ENCODE measurements around the gene SAAL1.
A peak's percentile ranks its signal among the peaks of the same experiment; 100 is the strongest.
"Not testable (repeated sequence)": the region's sequence is repeated elsewhere in the genome, so short reads cannot be mapped to it uniquely, and the experiment has no call there.

Gene SAAL1, protein sequence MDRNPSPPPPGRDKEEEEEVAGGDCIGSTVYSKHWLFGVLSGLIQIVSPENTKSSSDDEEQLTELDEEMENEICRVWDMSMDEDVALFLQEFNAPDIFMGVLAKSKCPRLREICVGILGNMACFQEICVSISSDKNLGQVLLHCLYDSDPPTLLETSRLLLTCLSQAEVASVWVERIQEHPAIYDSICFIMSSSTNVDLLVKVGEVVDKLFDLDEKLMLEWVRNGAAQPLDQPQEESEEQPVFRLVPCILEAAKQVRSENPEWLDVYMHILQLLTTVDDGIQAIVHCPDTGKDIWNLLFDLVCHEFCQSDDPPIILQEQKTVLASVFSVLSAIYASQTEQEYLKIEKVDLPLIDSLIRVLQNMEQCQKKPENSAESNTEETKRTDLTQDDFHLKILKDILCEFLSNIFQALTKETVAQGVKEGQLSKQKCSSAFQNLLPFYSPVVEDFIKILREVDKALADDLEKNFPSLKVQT

DNA sequence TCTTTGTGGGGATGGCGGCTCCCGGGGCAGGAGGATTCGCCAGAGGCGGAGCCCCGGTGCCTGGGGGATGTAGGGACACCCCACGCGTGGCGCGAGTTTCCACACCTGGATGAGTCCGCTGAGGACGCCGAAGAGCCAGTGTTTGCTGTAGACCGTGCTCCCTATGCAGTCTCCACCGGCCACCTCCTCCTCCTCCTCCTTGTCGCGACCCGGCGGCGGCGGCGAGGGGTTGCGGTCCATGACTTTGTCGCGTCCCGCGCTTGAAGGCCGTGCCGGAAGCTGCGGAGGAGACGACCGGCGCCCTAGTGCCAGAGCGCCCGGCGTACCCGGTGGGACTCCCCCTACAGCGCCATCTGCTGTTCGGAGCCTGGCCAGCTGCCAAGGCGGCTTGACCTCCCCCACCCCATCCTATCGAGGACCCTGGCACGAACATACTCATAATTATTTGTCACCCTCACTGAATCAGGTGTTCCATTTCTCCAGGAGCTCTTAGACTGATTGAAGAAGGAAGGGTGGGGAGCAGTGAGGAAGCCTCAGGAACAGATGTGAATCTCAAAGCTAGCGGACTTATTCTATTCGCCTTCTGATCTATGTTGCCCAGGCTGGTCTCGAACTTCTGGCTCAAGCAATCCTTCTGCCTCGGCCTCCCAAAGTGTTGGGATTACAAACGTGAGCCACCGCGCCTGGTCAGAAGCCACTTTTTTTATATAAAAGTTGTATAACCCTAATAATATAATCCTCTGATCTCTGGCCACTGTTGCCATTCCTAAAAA is at the start of gene SAAL1:
Gene SAAL1 (minus strand): TSS at position 281 of the 773 bp plus-strand sequence. CDS start 41 bp downstream, at position 240.
- peak; percentile 86 to 87 for DNase-seq

DNA sequence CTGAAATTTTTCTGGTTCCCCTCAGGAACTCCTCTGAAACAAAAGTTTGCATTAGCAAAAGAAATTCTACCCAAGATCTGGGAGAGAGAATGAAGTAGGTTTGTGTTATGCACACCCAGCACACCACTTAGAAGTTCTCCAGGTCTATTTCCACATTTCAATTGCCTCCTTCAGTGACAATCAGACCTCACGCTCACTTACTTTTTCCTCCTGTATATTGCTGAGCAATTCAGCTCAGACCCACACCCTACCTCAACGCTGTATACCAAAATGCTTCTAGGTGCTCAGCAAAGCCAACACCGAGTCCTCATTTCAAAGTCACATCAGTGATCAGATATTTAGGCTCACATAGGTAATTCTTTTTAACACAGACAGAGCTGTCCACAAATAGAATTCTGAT is 45.7 kb upstream of the SAAL1 start:
- no peak for DNase-seq

- DNase-seq, result no peak
Observed at GRCh38 chr11:18145837-18146236, 40.0 kb upstream of the SAAL1 start.

DNA sequence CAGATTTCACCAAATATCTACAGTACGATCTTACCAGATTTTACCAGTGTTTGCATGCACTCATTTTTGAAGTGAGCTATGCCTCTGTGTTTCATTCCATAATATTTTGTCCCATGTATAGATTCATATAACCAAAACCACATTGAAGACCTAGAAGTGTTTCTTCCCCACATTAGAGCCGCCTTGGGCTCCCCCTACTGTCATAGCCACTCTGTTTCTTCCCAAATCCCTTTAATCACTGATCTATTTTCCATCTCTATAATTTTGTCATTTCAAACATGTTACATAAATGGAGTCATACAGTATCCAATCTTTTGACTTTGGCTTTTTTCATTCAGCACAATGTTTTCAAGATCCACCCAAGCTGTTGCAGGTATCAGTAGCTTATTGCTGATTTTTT is 39.1 kb upstream of the SAAL1 start:
- DNase-seq, result no peak

- DNase-seq, result no peak
Observed at GRCh38 chr11:18144243-18144642, 38.4 kb upstream of the SAAL1 start.

DNA sequence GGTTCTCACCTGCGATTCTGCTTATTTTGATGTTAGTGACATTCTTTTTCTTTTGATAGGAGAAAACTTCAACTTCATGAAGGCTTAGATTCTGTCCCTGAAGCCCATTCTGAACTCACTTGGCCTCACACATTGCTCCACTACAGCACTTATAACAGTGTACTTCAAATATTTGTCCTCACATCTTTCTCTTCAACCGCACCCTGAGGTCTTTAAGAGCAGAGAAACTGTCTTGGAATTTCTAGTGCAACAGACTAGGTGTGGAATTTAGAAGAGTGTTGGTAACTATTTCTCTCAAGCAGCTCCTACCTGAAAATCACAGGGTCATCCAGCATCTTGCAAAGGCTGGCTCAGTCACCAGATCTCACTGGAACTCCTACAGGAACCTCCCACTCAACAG is 34.3 kb upstream of the SAAL1 start:
- no peak for DNase-seq

DNA sequence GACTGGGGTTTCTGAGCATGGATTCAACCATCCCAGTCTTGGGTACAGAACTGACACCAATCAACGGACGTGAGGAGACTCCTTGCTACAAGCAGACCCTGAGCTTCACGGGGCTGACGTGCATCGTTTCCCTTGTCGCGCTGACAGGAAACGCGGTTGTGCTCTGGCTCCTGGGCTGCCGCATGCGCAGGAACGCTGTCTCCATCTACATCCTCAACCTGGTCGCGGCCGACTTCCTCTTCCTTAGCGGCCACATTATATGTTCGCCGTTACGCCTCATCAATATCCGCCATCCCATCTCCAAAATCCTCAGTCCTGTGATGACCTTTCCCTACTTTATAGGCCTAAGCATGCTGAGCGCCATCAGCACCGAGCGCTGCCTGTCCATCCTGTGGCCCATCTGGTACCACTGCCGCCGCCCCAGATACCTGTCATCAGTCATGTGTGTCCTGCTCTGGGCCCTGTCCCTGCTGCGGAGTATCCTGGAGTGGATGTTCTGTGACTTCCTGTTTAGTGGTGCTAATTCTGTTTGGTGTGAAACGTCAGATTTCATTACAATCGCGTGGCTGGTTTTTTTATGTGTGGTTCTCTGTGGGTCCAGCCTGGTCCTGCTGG is 31.4 kb upstream of the SAAL1 start:
- DNase-seq, result no peak

DNA sequence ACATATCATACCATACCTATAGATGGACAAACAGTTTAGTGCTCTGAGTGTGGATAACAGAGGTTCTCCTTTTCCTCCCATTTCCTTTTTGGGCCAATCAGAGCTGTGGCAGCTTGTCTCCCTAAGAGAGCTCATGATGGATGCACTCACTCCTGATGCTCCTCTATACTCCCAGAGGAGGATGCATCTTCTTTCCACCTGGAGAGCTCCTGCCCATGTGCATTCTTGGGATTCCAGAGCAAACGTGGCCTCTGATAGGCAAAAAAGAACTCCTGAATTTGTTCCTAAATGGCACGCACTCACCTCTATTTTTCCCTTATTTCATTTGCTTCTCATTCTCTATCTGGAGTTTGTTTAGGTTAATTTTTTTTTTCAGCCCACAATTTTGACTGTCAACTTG is 29.4 kb upstream of the SAAL1 start:
- no peak for DNase-seq

DNA sequence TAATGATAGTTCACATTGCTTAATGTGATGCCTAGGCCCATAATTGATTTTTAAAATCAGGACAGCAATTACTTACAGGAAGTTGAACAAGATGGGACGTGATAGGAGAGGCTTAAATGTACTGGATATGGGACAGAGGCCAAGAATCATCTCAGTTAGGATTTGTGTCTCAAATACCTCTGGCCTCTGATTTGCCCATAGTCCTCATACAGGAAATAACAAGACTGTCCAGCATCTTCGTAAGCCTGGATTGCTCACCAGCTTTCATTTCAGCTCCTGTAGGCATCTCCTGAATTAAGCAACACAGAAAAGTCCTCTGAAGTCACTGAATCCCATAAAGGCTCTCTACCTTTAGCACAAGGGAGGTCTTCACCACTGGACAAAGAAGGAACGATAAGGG is 26.5 kb upstream of the SAAL1 start, which contains the start of gene MRGPRX3:
Gene MRGPRX3 (plus strand): TSS at position 231 of the 400 bp plus-strand sequence. CDS start 4,632 bp downstream, outside the sequence.
- DNase-seq, result no peak

- not testable (repeated sequence) for DNase-seq
Observed at GRCh38 chr11:18131115-18131514, 25.2 kb upstream of the SAAL1 start.

GRCh38 chr11:18121331-18121828 is 15.5 kb upstream of the SAAL1 start:
- DNase-seq, result not testable (repeated sequence)

DNA sequence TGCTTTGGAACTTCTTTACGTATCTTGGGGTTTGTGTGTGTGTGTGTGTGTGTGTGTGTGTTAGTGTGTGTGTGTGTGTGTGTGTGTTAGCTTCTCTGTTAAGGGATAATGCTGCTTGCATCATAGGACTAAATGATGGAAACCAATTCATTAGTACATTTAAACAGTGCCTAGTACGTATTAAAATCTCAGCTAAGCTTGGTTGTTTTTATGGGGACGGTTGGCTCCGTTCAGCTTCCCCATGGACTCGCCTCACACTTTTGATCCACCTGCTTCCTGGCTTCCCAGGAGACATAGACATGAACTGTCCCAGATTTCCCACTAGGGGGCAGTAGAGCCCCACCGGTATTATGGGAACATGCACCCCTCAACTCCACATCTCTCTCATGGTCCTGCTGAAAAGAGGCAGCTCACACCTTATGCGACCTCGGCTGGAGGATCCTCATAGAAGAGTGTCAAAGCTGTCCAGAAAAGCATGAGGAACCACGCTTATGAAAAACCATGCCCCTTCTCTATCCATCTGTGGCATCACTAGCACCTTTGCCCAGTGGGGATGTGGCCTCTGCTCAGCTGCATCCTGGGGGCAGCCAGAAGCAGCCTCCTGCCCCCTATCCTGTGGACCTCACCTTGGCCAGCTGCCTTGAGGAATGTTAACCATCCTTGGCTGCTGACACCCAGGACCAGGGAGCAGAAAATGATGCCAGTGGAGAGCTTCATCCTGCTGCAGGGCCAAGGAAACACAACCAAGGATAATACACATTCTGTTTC is 9.7 kb upstream of the SAAL1 start:
- peak; percentile 43 to 54 for DNase-seq

DNA sequence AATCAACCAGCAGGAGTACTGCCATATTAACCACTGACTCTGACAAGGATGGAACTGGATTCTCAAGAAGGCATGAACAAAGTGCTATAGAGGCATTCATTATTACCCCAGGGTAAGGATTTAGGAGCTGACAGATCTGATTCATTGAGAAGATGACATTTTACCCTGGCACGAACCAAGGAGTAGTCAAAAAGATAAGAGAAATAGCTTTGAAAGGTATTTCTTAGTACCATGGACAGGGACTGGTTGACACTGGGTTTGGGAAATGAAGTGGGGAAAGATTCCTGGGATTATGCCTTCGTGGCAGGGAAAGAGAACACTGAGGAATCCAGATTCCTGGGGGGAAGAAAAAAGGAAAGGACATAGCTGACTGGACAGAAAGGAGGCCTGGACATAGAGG is 5.1 kb upstream of the SAAL1 start:
- no peak for DNase-seq

DNA sequence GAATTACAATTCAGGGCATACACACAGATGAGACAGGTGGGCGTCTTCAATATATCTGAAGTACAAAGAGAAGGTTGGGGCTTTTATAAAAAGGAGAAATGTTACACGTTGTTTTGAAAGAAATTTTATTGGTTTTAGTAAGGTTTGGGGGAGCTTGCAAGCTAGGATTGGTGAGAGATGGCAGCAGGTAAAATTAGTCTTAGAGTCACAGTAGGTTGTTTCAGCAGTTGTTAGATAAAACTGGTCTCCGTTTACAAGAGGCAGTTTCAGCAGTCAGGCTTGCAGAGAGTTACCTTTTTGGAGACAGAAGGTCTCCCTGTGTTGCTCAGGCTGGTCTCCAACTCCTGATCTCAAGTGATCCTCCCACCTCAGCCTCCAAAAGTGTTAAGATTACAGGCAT is 2.4 kb upstream of the SAAL1 start:
- DNase-seq, result no peak

DNA sequence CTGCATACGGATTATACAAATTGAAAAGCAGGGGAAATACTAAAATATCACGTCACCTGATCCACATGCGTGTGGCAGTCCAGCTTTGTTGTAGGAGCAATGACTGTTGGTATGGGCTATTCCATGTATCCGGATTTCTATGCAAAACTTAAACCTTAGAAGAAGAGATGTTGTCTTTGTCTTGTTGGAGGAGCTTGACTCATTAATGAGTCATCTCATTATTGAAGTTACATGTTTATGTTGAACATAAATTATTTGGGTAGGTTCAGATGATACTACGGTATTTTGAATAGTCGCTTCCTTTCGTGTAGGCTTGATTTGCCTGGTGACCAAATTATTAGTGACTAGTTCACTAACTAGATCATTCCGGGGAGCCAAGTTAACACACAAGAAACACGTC is 806 bp upstream of the SAAL1 start:
- DNase-seq, result no peak

GRCh38 chr11:18105086-18105801 is 638 bp downstream of the SAAL1 start:
- no peak for DNase-seq

GRCh38 chr11:18100926-18101656 is 4.8 kb downstream of the SAAL1 start:
- no peak for DNase-seq

- no peak for DNase-seq
Observed at GRCh38 chr11:18093959-18094358, 11.9 kb downstream of the SAAL1 start.

DNA sequence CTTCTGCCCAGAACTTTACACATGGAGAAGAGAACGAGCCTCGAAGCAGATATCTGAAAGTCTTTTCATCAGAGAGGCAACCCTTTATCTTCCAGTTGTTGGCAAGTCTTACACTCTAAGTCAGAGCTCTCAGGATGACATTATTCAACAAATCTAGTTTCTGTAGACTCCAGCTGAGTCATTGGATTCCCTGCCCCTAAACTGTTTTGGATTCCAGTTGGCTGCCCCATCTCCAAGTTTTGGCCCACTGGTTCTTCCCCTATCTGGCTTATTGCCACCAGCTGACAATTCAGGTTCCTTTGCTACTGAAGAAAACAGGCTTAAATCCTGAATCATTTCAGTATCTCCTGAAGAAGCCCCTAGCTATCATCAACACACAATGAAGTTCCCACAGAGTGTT is 14.2 kb downstream of the SAAL1 start:
- no peak for DNase-seq

DNA sequence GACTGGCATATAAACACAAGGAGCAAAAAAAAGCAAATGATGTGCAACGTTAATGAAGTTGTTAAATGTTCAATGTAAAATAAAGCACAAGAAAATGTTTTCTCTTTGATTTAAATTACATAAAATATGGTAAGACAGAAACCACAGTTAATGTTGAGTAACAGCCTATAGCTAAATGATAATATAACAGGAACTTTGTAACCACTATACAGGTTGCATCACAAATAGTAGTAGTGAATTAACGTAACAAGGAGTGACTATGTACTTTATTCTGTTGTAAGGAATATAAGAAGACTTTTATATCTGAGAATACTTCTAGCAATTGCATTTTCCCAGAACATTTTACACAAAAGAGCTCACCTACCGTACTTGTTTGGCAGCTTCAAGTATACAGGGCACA is 16.9 kb downstream of the SAAL1 start:
- DNase-seq, result no peak

GRCh38 chr11:18088366-18088765 is 17.5 kb downstream of the SAAL1 start:
- DNase-seq, result no peak

All from activated CD4-positive, alpha-beta T cell treated with anti-CD3 and anti-CD28 coated beads, Interleukin-2, amount 50 U/mL, for 4 hours (primary cell).